ENCODE results near the gene RAB21.
"Not testable (repeated sequence)": the region's sequence is repeated elsewhere in the genome, so short reads cannot be mapped to it uniquely, and the experiment has no call there.

The RAB21 gene

GRCh38 chr12:71748081-71748850 is 6.4 kb upstream of the RAB21 start:
- in situ Hi-C loops (cut with HindIII; ENCODE audit: low sequenced_read_pairs) = loop anchor here (5.0 kb wide), 1 partner anchor 86 kb away; the partner anchor contains the start of genes THAP2 and ZFC3H1

GRCh38 chr12:71749666-71750065 is 5.0 kb upstream of the RAB21 start:
- in situ Hi-C loops (cut with HindIII; ENCODE audit: low sequenced_read_pairs) = loop anchor here (5.0 kb wide), 1 partner anchor 87 kb away; the partner anchor contains the start of genes THAP2 and ZFC3H1

GRCh38 chr12:71752891-71753290 is 1.8 kb upstream of the RAB21 start:
- in situ Hi-C loops (cut with HindIII; ENCODE audit: low sequenced_read_pairs) = no loop called here

GRCh38 chr12:71755146-71755892 is 656 bp downstream of the RAB21 start:
- in situ Hi-C loops (cut with HindIII; ENCODE audit: low sequenced_read_pairs) = no loop called here

GRCh38 chr12:71756054-71756690 is 1.5 kb downstream of the RAB21 start:
- in situ Hi-C loops (cut with HindIII; ENCODE audit: low sequenced_read_pairs) = no loop called here

- in situ Hi-C loops (cut with HindIII; ENCODE audit: low sequenced_read_pairs) = no loop called here
Observed at GRCh38 chr12:71759941-71760340, 5.3 kb downstream of the RAB21 start.

- in situ Hi-C loops (cut with HindIII; ENCODE audit: low sequenced_read_pairs) = no loop called here
Observed at GRCh38 chr12:71760471-71760870, 5.8 kb downstream of the RAB21 start.

GRCh38 chr12:71761354-71761753 is 6.7 kb downstream of the RAB21 start:
- in situ Hi-C loops (cut with HindIII; ENCODE audit: low sequenced_read_pairs) = not testable (repeated sequence)

- in situ Hi-C loops (cut with HindIII; ENCODE audit: low sequenced_read_pairs) = no loop called here
Observed at GRCh38 chr12:71763677-71764379, 9.2 kb downstream of the RAB21 start.

GRCh38 chr12:71764587-71765321 is 10.1 kb downstream of the RAB21 start:
- in situ Hi-C loops (cut with HindIII; ENCODE audit: low sequenced_read_pairs) = no loop called here

GRCh38 chr12:71766202-71766601 is 11.5 kb downstream of the RAB21 start:
- in situ Hi-C loops (cut with HindIII; ENCODE audit: low sequenced_read_pairs) = no loop called here

- in situ Hi-C loops (cut with HindIII; ENCODE audit: low sequenced_read_pairs) = no loop called here
Observed at GRCh38 chr12:71767183-71767582, 12.5 kb downstream of the RAB21 start.

GRCh38 chr12:71768900-71769299 is 14.2 kb downstream of the RAB21 start:
- in situ Hi-C loops (cut with HindIII; ENCODE audit: low sequenced_read_pairs) = no loop called here

GRCh38 chr12:71771069-71771468 is 16.4 kb downstream of the RAB21 start:
- in situ Hi-C loops (cut with HindIII; ENCODE audit: low sequenced_read_pairs) = no loop called here

GRCh38 chr12:71772735-71773134 is 18.1 kb downstream of the RAB21 start:
- in situ Hi-C loops (cut with HindIII; ENCODE audit: low sequenced_read_pairs) = no loop called here

- in situ Hi-C loops (cut with HindIII; ENCODE audit: low sequenced_read_pairs) = no loop called here
Observed at GRCh38 chr12:71780237-71780822, 25.7 kb downstream of the RAB21 start.

- in situ Hi-C loops (cut with HindIII; ENCODE audit: low sequenced_read_pairs) = no loop called here
Observed at GRCh38 chr12:71782017-71782416, 27.4 kb downstream of the RAB21 start.

- in situ Hi-C loops (cut with HindIII; ENCODE audit: low sequenced_read_pairs) = loop anchor here (5.0 kb wide), 1 partner anchor 50 kb away; no protein-coding TSS in a partner anchor
Observed at GRCh38 chr12:71786829-71787228, 32.2 kb downstream of the RAB21 start.

GRCh38 chr12:71787580-71787979 is 32.9 kb downstream of the RAB21 start:
- in situ Hi-C loops (cut with HindIII; ENCODE audit: low sequenced_read_pairs) = loop anchor here (5.0 kb wide), 1 partner anchor 50 kb away; no protein-coding TSS in a partner anchor

GRCh38 chr12:71790331-71790730 is 35.7 kb downstream of the RAB21 start:
- in situ Hi-C loops (cut with HindIII; ENCODE audit: low sequenced_read_pairs) = no loop called here
